H9 (cell line): ENCODE data around the gene USP12. TPM values are rescaled to one million over a fixed set of nuclear protein-coding genes. Genes with fewer than 3 reads are reported as not detected.

Experiments
- DNase-seq: peaks from one replicate; pipeline ENCODE4 v3.0.0-alpha.2; 2017
- H2AFZ ChIP-seq: one replicate; pipeline ENCODE4 v1.6.1; 2013; ENCODE audit warnings: mild to moderate bottlenecking, low read length, control low read depth, moderate library complexity
- H2AK5ac ChIP-seq: 2 replicates; pipeline ENCODE4 v1.6.1; 2013; ENCODE audit warnings: low read length, control low read depth, mixed read lengths; ENCODE audit not compliant: insufficient read length
- H2BK120ac ChIP-seq: one replicate; pipeline ENCODE4 v1.6.1; 2013; ENCODE audit warnings: low read depth, mild to moderate bottlenecking, low read length, control low read depth, inconsistent platforms; ENCODE audit not compliant: poor library complexity, severe bottlenecking
- H2BK12ac ChIP-seq: 2 replicates; pipeline ENCODE4 v1.6.1; 2013; ENCODE audit warnings: low read length, control low read depth, mixed read lengths, low read depth; ENCODE audit not compliant: insufficient read length
- H2BK15ac ChIP-seq: 2 replicates; pipeline ENCODE4 v1.6.1; 2013; ENCODE audit warnings: low read depth, low read length, control low read depth
- H2BK20ac ChIP-seq: one replicate; pipeline ENCODE4 v1.6.1; 2013; ENCODE audit warnings: low read depth, mild to moderate bottlenecking, low read length, control low read depth, inconsistent platforms; ENCODE audit not compliant: poor library complexity, severe bottlenecking
- H2BK5ac ChIP-seq: 2 replicates; pipeline ENCODE4 v1.6.1; 2013; ENCODE audit warnings: low read length, control low read depth, mixed read lengths; ENCODE audit not compliant: insufficient read length
- H3K14ac ChIP-seq: 2 replicates; pipeline ENCODE4 v1.6.1; 2013; ENCODE audit warnings: low read length, control low read depth; ENCODE audit not compliant: insufficient read depth
- H3K18ac ChIP-seq: 2 replicates; pipeline ENCODE4 v1.6.1; 2013; ENCODE audit warnings: low read depth, mild to moderate bottlenecking, mixed read lengths, low read length, control low read depth; ENCODE audit not compliant: insufficient read length
- H3K23ac ChIP-seq: 2 replicates; pipeline ENCODE4 v1.6.1; 2013; ENCODE audit warnings: low read length, control low read depth, mixed read lengths, low read depth; ENCODE audit not compliant: insufficient read length
- H3K23me2 ChIP-seq: 2 replicates; pipeline ENCODE4 v1.6.1; 2013; ENCODE audit warnings: low read depth, mild to moderate bottlenecking, mixed read lengths, low read length, control low read depth; ENCODE audit not compliant: insufficient read length, poor library complexity, severe bottlenecking
- H3K27ac ChIP-seq: 2 replicates; pipeline ENCODE4 v1.5.1; 2013; ENCODE audit warnings: low read length, control low read depth, mixed read lengths, low read depth; ENCODE audit not compliant: insufficient read length
- H3K27me3 ChIP-seq: 2 replicates; pipeline ENCODE4 v1.6.1; 2013; ENCODE audit warnings: low read length, control low read depth, inconsistent platforms; ENCODE audit not compliant: insufficient read depth
- H3K4ac ChIP-seq: 2 replicates; pipeline ENCODE4 v1.6.1; 2013; ENCODE audit warnings: low read depth, mild to moderate bottlenecking, control low read depth, inconsistent platforms, low read length, moderate library complexity
- H3K4me1 ChIP-seq: 2 replicates; pipeline ENCODE4 v1.6.1; 2013; ENCODE audit warnings: low read length, control low read depth, inconsistent platforms; ENCODE audit not compliant: insufficient read depth
- H3K4me2 ChIP-seq: 2 replicates; pipeline ENCODE4 v1.6.1; 2013; ENCODE audit warnings: low read length, control low read depth, mixed read lengths; ENCODE audit not compliant: insufficient read length, insufficient read depth
- H3K56ac ChIP-seq: 2 replicates; pipeline ENCODE4 v1.6.1; 2013; ENCODE audit warnings: low read depth, mild to moderate bottlenecking, mixed read lengths, low read length, control low read depth; ENCODE audit not compliant: insufficient read length
- H3K79me1 ChIP-seq: 2 replicates; pipeline ENCODE4 v1.6.1; 2013; ENCODE audit warnings: low read depth, mild to moderate bottlenecking, moderate library complexity, low read length, control low read depth, inconsistent platforms; ENCODE audit not compliant: insufficient read depth, poor library complexity, severe bottlenecking
- H3K79me2 ChIP-seq: 2 replicates; pipeline ENCODE4 v1.6.1; 2013; ENCODE audit warnings: low read length, control low read depth, inconsistent platforms; ENCODE audit not compliant: insufficient read depth
- H3K9ac ChIP-seq: 2 replicates; pipeline ENCODE4 v1.6.1; 2013; ENCODE audit warnings: low read length, control low read depth, mixed read lengths; ENCODE audit not compliant: insufficient read length; ENCODE audit errors: extremely low read depth
- H3K9me3 ChIP-seq: one replicate; pipeline ENCODE4 v1.6.1; 2013; ENCODE audit warnings: low read depth, low read length, inconsistent platforms; ENCODE audit not compliant: control insufficient read depth
- H3T11ph ChIP-seq: one replicate; pipeline ENCODE4 v1.6.1; 2013; ENCODE audit warnings: mild to moderate bottlenecking, low read length, control low read depth, inconsistent platforms
- H4K20me1 ChIP-seq: one replicate; pipeline ENCODE4 v1.6.1; 2013; ENCODE audit not compliant: control insufficient read depth, insufficient read length, insufficient read depth
- H4K5ac ChIP-seq: 2 replicates; pipeline ENCODE4 v1.6.1; 2013; ENCODE audit warnings: low read depth, mild to moderate bottlenecking, mixed read lengths, low read length, control low read depth; ENCODE audit not compliant: insufficient read length
- H4K8ac ChIP-seq: replicated peaks from 2 replicates; pipeline ENCODE4 v1.6.1; 2013; ENCODE audit warnings: low read length, control low read depth, mixed read lengths, low read depth; ENCODE audit not compliant: insufficient read length
- H4K91ac ChIP-seq: 2 replicates; pipeline ENCODE4 v1.6.1; 2013; ENCODE audit warnings: low read depth, mild to moderate bottlenecking, moderate library complexity, mixed read lengths, low read length, control low read depth; ENCODE audit not compliant: insufficient read length
- H3K27ac Mint-ChIP-seq, 3 experiments: 2 replicates in 2 of 3; 3 replicates in 1 of 3; pipeline ENCODE4 v1.8.0; 2020 to 2021; ENCODE audit warnings: mixed read lengths in 3 of 3, mild to moderate bottlenecking in 1 of 3, moderate library complexity in 1 of 3
- H3K27me3 Mint-ChIP-seq: 2 replicates; pipeline ENCODE4 v1.8.0; 2021; ENCODE audit warnings: low read depth, mild to moderate bottlenecking, moderate library complexity, mixed read lengths
- H3K36me3 Mint-ChIP-seq, 3 experiments: 2 replicates in 2 of 3; 3 replicates in 1 of 3; pipeline ENCODE4 v1.8.0; 2020 to 2021; ENCODE audit warnings: low read depth in 3 of 3, mixed read lengths in 3 of 3; ENCODE audit not compliant: insufficient read depth in 1 of 3
- H3K4me1 Mint-ChIP-seq, 2 experiments: 2 replicates each; pipeline ENCODE4 v1.8.0; 2020; ENCODE audit warnings: mixed read lengths in 2 of 2
- H3K4me3 Mint-ChIP-seq, 2 experiments: 2 replicates in 1 of 2; 3 replicates in 1 of 2; pipeline ENCODE4 v1.8.0; 2020 to 2021; ENCODE audit warnings: mild to moderate bottlenecking in 2 of 2, mixed read lengths in 2 of 2, moderate library complexity in 1 of 2
- H3K9me3 Mint-ChIP-seq, 2 experiments: 2 replicates in 1 of 2; 3 replicates in 1 of 2; pipeline ENCODE4 v1.8.0; 2020; ENCODE audit warnings: mild to moderate bottlenecking in 2 of 2, mixed read lengths in 2 of 2, moderate library complexity in 1 of 2
- CTCF ChIP-seq: fragments of 200-600 bp; sonication (generic); conservative IDR thresholded peaks from 3 replicates; pipeline ENCODE4 v1.8.0; 2021; ENCODE audit warnings: antibody characterized with exemption, mild to moderate bottlenecking
- WGBS: extraction: QIAGEN DNeasy Blood & Tissue Kit; methylation state at CpG from one replicate; pipeline ENCODE4 v1.1.7; 2013; ENCODE audit warnings: missing lambda C conversion rate, low lambda C conversion rate, mixed read lengths; ENCODE audit not compliant: insufficient read length; ENCODE audit errors: extremely low coverage; 5-methylcytosine and 5-hydroxymethylcytosine counted together
- total RNA-seq: library from RNA; stranded (reverse); gene quantifications from 2 replicates; pipeline ENCODE4 v1.2.1, GENCODE V29; 2021

USP12 gene
- total RNA-seq, 1 experiment from 2014 or later: 24.8 TPM

- no peak overlapping the region for H2AFZ ChIP-seq
- H3K27ac Mint-ChIP-seq: no peak overlapping the region; a peak in 1 of 7 replicates
- no peak overlapping the region for H3K9ac ChIP-seq
- no peak overlapping the region for H3K4me3 Mint-ChIP-seq
- no peak overlapping the region for H3K4me2 ChIP-seq
- no peaks in the 10 kb centered on the region for H3K79me2 ChIP-seq
- H3K18ac ChIP-seq: no peak overlapping the region
- no peak overlapping the region for H4K8ac ChIP-seq
- H3K23me2 ChIP-seq: no peaks in the 10 kb centered on the region
- H2AK5ac ChIP-seq: no peak overlapping the region
- no peak overlapping the region for H2BK5ac ChIP-seq
- H3K4me1 Mint-ChIP-seq: no peaks in the 10 kb centered on the region
- no peak overlapping the region for H3K27ac ChIP-seq
- H2BK120ac ChIP-seq: no peak overlapping the region
- no CpG with 5 or more reads among the region's 9 CpGs for WGBS
- H3T11ph ChIP-seq: no peak overlapping the region
- H3K23ac ChIP-seq: no peak overlapping the region
- no peaks in the 10 kb centered on the region; the same call in 1 of the 2 replicates for H3K27me3 Mint-ChIP-seq
- no peak for DNase-seq
- H3K14ac ChIP-seq: no peak overlapping the region
- no peak overlapping the region for H4K91ac ChIP-seq
- H4K20me1 ChIP-seq: no peaks in the 10 kb centered on the region
- H3K79me1 ChIP-seq: no peaks in the 10 kb centered on the region
- no peak overlapping the region for H3K4ac ChIP-seq
- no peak overlapping the region for H2BK12ac ChIP-seq
- peaks cover 11% of the 10 kb centered on the region in 2 experiments for H3K9me3 Mint-ChIP-seq
- H3K27me3 ChIP-seq: no peaks in the 10 kb centered on the region
- H2BK15ac ChIP-seq: no peak overlapping the region
- no peak overlapping the region for H3K56ac ChIP-seq
- H4K5ac ChIP-seq: no peak overlapping the region
- no peak for TF ChIP-seq CTCF
- H2BK20ac ChIP-seq: no peak overlapping the region
- peaks cover 10 to 18% (median 15%) of the 10 kb centered on the region in 3 experiments for H3K36me3 Mint-ChIP-seq
- no peaks in the 10 kb centered on the region for H3K4me1 ChIP-seq
- H3K9me3 ChIP-seq: no peaks in the 10 kb centered on the region
These were observed 107.2 kb downstream of the USP12 start for GRCh38 chr13:27064252-27064995.
